NB4 (cell line): Measurements from ENCODE around the gene CYBC1.

Experiments used
- MYC ChIP-seq: IDR thresholded peaks from 2 replicates; pipeline ENCODE4 v1.6.1; 2011; ENCODE audit warnings: low read depth, low read length
- POLR2A ChIP-seq: IDR thresholded peaks from 2 replicates; pipeline ENCODE4 v1.6.1; 2011; ENCODE audit warnings: mild to moderate bottlenecking; ENCODE audit not compliant: insufficient read length; ENCODE audit errors: extremely low read depth
- TF ChIP-seq, protein P1 (sequence below): IDR thresholded peaks from one replicate; pipeline ENCODE4 v1.5.1; 2012; ENCODE audit warnings: low read depth, low read length
- TF ChIP-seq, protein P2 (sequence below): IDR thresholded peaks from 2 replicates; pipeline ENCODE4 v1.6.1; 2011; ENCODE audit warnings: low read depth, low read length

DNA sequence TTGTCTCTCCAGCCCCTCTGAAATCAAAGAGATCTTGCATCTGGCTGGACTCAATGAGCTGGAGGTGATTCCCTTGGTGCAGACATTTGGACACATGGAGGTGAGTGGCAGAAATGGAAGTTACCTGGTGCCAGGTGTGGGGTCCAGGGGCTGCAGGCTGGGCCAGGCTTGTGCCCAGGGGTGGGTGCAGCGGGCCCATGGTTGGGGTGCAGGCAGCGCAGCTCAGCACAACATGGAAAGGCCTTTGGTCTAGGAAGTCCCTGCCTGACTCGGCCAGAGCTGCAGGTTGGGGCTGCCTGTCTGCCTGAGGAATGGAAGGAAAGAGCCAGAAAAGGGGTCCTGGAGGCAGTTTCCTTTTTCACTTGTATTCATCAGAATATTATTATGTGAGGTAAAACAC is 22.0 kb downstream of the CYBC1 start:
- TF ChIP-seq, protein P1, sequence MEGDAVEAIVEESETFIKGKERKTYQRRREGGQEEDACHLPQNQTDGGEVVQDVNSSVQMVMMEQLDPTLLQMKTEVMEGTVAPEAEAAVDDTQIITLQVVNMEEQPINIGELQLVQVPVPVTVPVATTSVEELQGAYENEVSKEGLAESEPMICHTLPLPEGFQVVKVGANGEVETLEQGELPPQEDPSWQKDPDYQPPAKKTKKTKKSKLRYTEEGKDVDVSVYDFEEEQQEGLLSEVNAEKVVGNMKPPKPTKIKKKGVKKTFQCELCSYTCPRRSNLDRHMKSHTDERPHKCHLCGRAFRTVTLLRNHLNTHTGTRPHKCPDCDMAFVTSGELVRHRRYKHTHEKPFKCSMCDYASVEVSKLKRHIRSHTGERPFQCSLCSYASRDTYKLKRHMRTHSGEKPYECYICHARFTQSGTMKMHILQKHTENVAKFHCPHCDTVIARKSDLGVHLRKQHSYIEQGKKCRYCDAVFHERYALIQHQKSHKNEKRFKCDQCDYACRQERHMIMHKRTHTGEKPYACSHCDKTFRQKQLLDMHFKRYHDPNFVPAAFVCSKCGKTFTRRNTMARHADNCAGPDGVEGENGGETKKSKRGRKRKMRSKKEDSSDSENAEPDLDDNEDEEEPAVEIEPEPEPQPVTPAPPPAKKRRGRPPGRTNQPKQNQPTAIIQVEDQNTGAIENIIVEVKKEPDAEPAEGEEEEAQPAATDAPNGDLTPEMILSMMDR = no peak
- TF ChIP-seq POLR2A = no peak
- TF ChIP-seq, protein P2, sequence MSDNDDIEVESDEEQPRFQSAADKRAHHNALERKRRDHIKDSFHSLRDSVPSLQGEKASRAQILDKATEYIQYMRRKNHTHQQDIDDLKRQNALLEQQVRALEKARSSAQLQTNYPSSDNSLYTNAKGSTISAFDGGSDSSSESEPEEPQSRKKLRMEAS = no peak
- no peak for TF ChIP-seq MYC
